A549 (cell line): ENCODE data around the gene LARP4.

Source experiments
- CEBPB ChIP-seq, 2 experiments: fragments of >200 bp in 1 of 2; sonication (Bioruptor Twin) in 1 of 2; formaldehyde crosslinking in 1 of 2; IDR thresholded peaks; 2 replicates each; pipeline ENCODE4 v1.6.1; 2012 to 2016
- CHD2 ChIP-seq: fragments of 150-350 bp; IDR thresholded peaks from 2 replicates; pipeline ENCODE4 v1.6.1; 2014; ENCODE audit warnings: low read length; ENCODE audit not compliant: partially characterized antibody
- EP300 ChIP-seq, 2 experiments: fragments of >200 bp; sonication (Bioruptor Twin); formaldehyde crosslinking; IDR thresholded peaks; 2 replicates in 1 of 2; 3 replicates in 1 of 2; pipeline ENCODE4 v1.6.1; 2016 to 2017
- ESRRA ChIP-seq: fragments of 150-350 bp; IDR thresholded peaks from 2 replicates; pipeline ENCODE4 v1.6.1; 2014; ENCODE audit warnings: mild to moderate bottlenecking, low read length, borderline replicate concordance
- HDAC2 ChIP-seq: fragments of 200-600 bp; sonication (generic); IDR thresholded peaks from 2 replicates; pipeline ENCODE4 v1.6.1; 2016
- NPAS2 ChIP-seq: fragments of 250-450 bp; sonication (Bioruptor Pico); IDR thresholded peaks from 2 replicates; pipeline ENCODE4 v1.8.0; 2022; ENCODE audit warnings: mild to moderate bottlenecking, moderate library complexity, borderline replicate concordance
- NR3C1 ChIP-seq: fragments of >200 bp; sonication (Bioruptor Twin); formaldehyde crosslinking; IDR thresholded peaks from 3 replicates; pipeline ENCODE4 v1.6.1; 2017
- POLR2A ChIP-seq: IDR thresholded peaks from 2 replicates; pipeline ENCODE4 v1.6.1; 2012; ENCODE audit warnings: mild to moderate bottlenecking, low read length
- RCOR1 ChIP-seq: fragments of 150-350 bp; IDR thresholded peaks from 2 replicates; pipeline ENCODE4 v1.6.1; 2014; ENCODE audit warnings: antibody characterized with exemption, low read length, low read depth
- RFX5 ChIP-seq: fragments of 450-650 bp; IDR thresholded peaks from 2 replicates; pipeline ENCODE4 v1.7.1; 2014; ENCODE audit warnings: antibody characterized with exemption, mild to moderate bottlenecking, moderate library complexity
- RNF2 ChIP-seq: fragments of 200-600 bp; sonication (generic); IDR thresholded peaks from 2 replicates; pipeline ENCODE4 v1.6.1; 2016; ENCODE audit warnings: low read depth, mild to moderate bottlenecking, antibody characterized with exemption, moderate library complexity, borderline replicate concordance
- TF ChIP-seq, protein P1 (sequence below): fragments of >200 bp; sonication (Bioruptor Twin); formaldehyde crosslinking; IDR thresholded peaks from 3 replicates; pipeline ENCODE4 v1.5.1; 2016
- TF ChIP-seq, protein P2 (sequence below): fragments of 200-600 bp; sonication (generic); IDR thresholded peaks from 2 replicates; pipeline ENCODE4 v1.6.1; 2016; ENCODE audit warnings: antibody characterized with exemption, mild to moderate bottlenecking, moderate library complexity
- TF ChIP-seq, protein P3 (sequence below): IDR thresholded peaks from 2 replicates; pipeline ENCODE4 v1.6.1; 2012

DNA sequence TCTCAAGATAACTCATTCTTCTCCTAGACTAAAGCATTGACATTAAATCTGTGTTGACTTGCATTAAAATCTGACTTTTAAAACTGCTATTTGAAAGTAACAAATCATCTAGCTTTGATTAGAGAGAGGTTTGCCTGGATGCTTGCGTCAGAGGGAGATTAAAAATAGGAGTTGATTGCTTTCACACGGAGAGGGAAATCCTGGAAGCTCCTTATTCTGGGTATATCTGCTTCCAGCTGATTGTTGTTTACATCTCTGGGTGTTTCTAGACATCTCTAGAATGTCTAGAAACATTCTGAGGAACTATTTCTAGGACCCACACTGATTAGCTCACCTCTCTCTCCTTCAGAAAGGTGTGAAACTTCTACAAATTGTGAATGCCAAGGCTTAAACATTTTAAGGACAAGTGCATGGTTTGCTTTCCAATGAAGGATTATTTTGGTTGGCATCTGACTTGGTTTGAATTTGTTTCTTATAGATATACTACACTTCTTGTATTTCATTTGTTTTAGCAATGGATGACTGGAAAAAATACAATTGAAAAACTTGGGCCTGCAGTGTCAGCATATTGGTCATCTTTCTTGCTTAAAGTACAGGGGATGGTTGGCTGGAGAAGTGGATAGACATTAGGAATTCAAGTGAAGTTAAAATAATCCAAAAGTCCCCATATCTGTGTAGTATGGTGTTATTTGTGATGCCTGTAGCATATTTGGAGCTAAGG, 106.2 kb downstream of the LARP4 start:
- TF ChIP-seq, protein P1, sequence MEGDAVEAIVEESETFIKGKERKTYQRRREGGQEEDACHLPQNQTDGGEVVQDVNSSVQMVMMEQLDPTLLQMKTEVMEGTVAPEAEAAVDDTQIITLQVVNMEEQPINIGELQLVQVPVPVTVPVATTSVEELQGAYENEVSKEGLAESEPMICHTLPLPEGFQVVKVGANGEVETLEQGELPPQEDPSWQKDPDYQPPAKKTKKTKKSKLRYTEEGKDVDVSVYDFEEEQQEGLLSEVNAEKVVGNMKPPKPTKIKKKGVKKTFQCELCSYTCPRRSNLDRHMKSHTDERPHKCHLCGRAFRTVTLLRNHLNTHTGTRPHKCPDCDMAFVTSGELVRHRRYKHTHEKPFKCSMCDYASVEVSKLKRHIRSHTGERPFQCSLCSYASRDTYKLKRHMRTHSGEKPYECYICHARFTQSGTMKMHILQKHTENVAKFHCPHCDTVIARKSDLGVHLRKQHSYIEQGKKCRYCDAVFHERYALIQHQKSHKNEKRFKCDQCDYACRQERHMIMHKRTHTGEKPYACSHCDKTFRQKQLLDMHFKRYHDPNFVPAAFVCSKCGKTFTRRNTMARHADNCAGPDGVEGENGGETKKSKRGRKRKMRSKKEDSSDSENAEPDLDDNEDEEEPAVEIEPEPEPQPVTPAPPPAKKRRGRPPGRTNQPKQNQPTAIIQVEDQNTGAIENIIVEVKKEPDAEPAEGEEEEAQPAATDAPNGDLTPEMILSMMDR: no peak
- TF ChIP-seq CHD2: no peak
- no peak for TF ChIP-seq POLR2A
- TF ChIP-seq, protein P2, sequence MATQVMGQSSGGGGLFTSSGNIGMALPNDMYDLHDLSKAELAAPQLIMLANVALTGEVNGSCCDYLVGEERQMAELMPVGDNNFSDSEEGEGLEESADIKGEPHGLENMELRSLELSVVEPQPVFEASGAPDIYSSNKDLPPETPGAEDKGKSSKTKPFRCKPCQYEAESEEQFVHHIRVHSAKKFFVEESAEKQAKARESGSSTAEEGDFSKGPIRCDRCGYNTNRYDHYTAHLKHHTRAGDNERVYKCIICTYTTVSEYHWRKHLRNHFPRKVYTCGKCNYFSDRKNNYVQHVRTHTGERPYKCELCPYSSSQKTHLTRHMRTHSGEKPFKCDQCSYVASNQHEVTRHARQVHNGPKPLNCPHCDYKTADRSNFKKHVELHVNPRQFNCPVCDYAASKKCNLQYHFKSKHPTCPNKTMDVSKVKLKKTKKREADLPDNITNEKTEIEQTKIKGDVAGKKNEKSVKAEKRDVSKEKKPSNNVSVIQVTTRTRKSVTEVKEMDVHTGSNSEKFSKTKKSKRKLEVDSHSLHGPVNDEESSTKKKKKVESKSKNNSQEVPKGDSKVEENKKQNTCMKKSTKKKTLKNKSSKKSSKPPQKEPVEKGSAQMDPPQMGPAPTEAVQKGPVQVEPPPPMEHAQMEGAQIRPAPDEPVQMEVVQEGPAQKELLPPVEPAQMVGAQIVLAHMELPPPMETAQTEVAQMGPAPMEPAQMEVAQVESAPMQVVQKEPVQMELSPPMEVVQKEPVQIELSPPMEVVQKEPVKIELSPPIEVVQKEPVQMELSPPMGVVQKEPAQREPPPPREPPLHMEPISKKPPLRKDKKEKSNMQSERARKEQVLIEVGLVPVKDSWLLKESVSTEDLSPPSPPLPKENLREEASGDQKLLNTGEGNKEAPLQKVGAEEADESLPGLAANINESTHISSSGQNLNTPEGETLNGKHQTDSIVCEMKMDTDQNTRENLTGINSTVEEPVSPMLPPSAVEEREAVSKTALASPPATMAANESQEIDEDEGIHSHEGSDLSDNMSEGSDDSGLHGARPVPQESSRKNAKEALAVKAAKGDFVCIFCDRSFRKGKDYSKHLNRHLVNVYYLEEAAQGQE: no peak
- TF ChIP-seq CEBPB (IDR thresholded peaks at IDR 0.05): no peak
- no peak for TF ChIP-seq RCOR1
- no peak for TF ChIP-seq NR3C1
- TF ChIP-seq, protein P3, sequence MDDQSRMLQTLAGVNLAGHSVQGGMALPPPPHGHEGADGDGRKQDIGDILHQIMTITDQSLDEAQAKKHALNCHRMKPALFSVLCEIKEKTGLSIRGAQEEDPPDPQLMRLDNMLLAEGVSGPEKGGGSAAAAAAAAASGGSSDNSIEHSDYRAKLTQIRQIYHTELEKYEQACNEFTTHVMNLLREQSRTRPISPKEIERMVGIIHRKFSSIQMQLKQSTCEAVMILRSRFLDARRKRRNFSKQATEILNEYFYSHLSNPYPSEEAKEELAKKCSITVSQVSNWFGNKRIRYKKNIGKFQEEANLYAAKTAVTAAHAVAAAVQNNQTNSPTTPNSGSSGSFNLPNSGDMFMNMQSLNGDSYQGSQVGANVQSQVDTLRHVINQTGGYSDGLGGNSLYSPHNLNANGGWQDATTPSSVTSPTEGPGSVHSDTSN: no peak
- no peak for TF ChIP-seq RNF2
- no peak for TF ChIP-seq ESRRA
- no peak for TF ChIP-seq HDAC2
- no peak for TF ChIP-seq RFX5
- TF ChIP-seq NPAS2: no peak
- TF ChIP-seq EP300 (IDR thresholded peaks at IDR 0.05): no peak
